Common myeloid progenitor, CD34-positive (primary cell): Measurements from ENCODE around the gene CISH.
A peak's percentile ranks its signal among the peaks of the same experiment; 100 is the strongest.

Experiments
- CTCF ChIA-PET: fragments of 350-600 bp; sonication (Branson Sonifier 250); formaldehyde crosslinking; loops from one replicate; lab custom pipeline; 2021; ENCODE audit warnings: antibody characterized with exemption; lab: Charles Lee
- POLR2A ChIA-PET: fragments of 350-600 bp; sonication (Branson Sonifier 250); formaldehyde crosslinking; loops from one replicate; lab custom pipeline; 2021; ENCODE audit warnings: antibody characterized with exemption; lab: Charles Lee
- DNase-seq, 3 donors: peaks; one replicate each; pipeline versions ENCODE4 v3.0.0 to v3.0.0-alpha.2; 2013
- H3K27ac ChIP-seq, 2 experiments: 1 replicate in 1 of 2; 2 replicates in 1 of 2; pipeline ENCODE4 v1.7.0; 2013; ENCODE audit warnings: inconsistent platforms in 2 of 2, low read length in 2 of 2, mild to moderate bottlenecking in 2 of 2, low read depth in 1 of 2, moderate library complexity in 1 of 2; ENCODE audit not compliant: severe bottlenecking in 2 of 2, insufficient read depth in 1 of 2, poor library complexity in 1 of 2
- H3K27me3 ChIP-seq, 5 experiments: replicated peaks in 2 of 5; 1 replicate in 3 of 5; 2 replicates in 2 of 5; pipeline versions ENCODE4 v1.6.1 to v1.7.0; 2013; ENCODE audit warnings: low read length in 4 of 5, mild to moderate bottlenecking in 2 of 5, moderate library complexity in 2 of 5, inconsistent platforms in 1 of 5; ENCODE audit not compliant: insufficient read depth in 5 of 5, control insufficient read depth in 4 of 5
- H3K36me3 ChIP-seq, 4 experiments: 1 replicate in 2 of 4; 2 replicates in 2 of 4; pipeline versions ENCODE4 v1.6.1 to v1.7.0; 2013; ENCODE audit warnings: low read length in 3 of 4, control low read depth in 1 of 4, mild to moderate bottlenecking in 1 of 4; ENCODE audit not compliant: control insufficient read depth in 4 of 4, insufficient read depth in 4 of 4
- H3K4me1 ChIP-seq, 4 experiments: 1 replicate in 3 of 4; 2 replicates in 1 of 4; pipeline versions ENCODE4 v1.6.1 to v1.7.1; 2013; ENCODE audit warnings: low read length in 3 of 4, mild to moderate bottlenecking in 3 of 4, control low read depth in 1 of 4, inconsistent platforms in 1 of 4, moderate library complexity in 1 of 4; ENCODE audit not compliant: control insufficient read depth in 4 of 4, insufficient read depth in 4 of 4; ENCODE audit errors: control extremely low read depth in 1 of 4
- H3K4me3 ChIP-seq, 7 experiments: 1 replicate in 4 of 7; 2 replicates in 3 of 7; pipeline versions ENCODE4 v1.5.1 to v1.7.0; 2013; ENCODE audit warnings: mild to moderate bottlenecking in 7 of 7, low read length in 6 of 7, moderate library complexity in 6 of 7, inconsistent platforms in 2 of 7, low read depth in 2 of 7, control low read depth in 1 of 7; ENCODE audit not compliant: insufficient read depth in 4 of 7, control insufficient read depth in 1 of 7; ENCODE audit errors: extremely low read depth in 1 of 7
- H3K9me3 ChIP-seq, 5 experiments: 1 replicate in 4 of 5; 2 replicates in 1 of 5; pipeline versions ENCODE4 v1.6.1 to v1.7.1; 2013; ENCODE audit warnings: low read length in 4 of 5, mild to moderate bottlenecking in 2 of 5, inconsistent platforms in 1 of 5, low read depth in 1 of 5, moderate library complexity in 1 of 5; ENCODE audit not compliant: control insufficient read depth in 4 of 5, insufficient read depth in 2 of 5; ENCODE audit errors: control extremely low read depth in 1 of 5
- WGBS: methylation state at CpG from one replicate; pipeline ENCODE4 v1.1.5; 2013; ENCODE audit not compliant: insufficient coverage; 5-methylcytosine and 5-hydroxymethylcytosine counted together

CISH gene

DNA sequence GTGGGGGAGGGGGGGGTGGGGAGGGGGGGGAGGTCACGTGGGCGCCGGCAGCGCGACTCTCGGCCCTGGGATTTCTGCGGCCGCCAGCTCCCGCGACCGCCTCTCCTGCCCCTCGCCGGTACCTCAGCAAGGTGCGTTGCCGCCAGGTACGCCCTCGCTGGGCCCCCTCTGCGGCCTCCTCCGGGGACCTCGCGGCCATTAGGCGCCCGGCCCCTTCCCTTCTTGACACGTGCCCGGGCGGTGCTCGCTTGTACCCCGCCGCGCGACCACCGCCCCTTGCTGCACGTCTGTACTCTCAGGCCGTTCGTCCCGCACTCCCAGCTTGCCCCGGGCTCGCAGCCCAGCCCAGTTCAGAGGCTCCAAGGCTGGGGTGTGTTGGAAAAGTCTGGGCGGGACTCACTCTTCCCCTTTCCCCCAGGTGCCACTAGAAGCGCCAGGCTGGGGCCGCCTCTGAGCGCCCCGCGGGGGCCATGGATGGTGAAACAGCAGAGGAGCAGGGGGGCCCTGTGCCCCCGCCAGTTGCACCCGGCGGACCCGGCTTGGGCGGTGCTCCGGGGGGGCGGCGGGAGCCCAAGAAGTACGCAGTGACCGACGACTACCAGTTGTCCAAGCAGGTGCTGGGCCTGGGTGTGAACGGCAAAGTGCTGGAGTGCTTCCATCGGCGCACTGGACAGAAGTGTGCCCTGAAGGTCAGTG, 5.7 kb upstream of the CISH start, which contains the start of gene MAPKAPK3:
MAPKAPK3 (plus strand) TSS at position 56 of the 696 bp plus-strand sequence; CDS start at position 471, 415 bp downstream.
- Histone ChIP-seq H3K4me1 (peaks cover 19 to 78% (median 76%) of the 10 kb centered on the region in 4 experiments), H3K27me3 (no peaks in the 10 kb centered on the region), H3K9me3 (no peaks in the 10 kb centered on the region), H3K27ac (peak within 1 kb of the TSS; percentile 72 to 87), H3K36me3 (peaks cover 0 to 27% (median under 1%) of the 10 kb centered on the region in 4 experiments), H3K4me3 (peak within 1 kb of the TSS; percentile 65 to 95 (median 88))
- ChIA-PET POLR2A (interaction anchor here (1.4 to 2.2 kb wide), 3 partner anchors 35 to 768 kb away, joined by 5 to 10 read pairs (median 6); partner anchors contain the start of genes HEMK1 and MANF), CTCF (interaction anchor here (0.8 to 40.1 kb wide), 26 partner anchors 12 to 1000 kb away, joined by 3 to 799 read pairs (median 4); partner anchors contain the start of genes C3orf18 and HEMK1)
- peak in 2 of 3 donors; percentile 56 to 63 for DNase-seq
- WGBS = under 1% methylated on average over 37 of the region's 58 CpGs

- 0% methylated on average over 10 of the region's 22 CpGs for WGBS
- ChIA-PET POLR2A (interaction anchor here (1.4 to 2.2 kb wide), 3 partner anchors 36 to 768 kb away, joined by 5 to 10 read pairs (median 6); partner anchors contain the start of genes HEMK1 and MANF), CTCF (interaction anchor here (0.7 to 40.1 kb wide), 30 partner anchors 9 to 1000 kb away, joined by 3 to 799 read pairs (median 4); partner anchors contain the start of genes C3orf18 and HEMK1)
- DNase-seq = peak; percentile 90 to 96 (median 96)
- Histone ChIP-seq H3K36me3 (peaks cover 0 to 22% (median 0%) of the 10 kb centered on the region in 4 experiments), H3K4me3 (peak overlapping the region; percentile 50 to 83 (median 69)), H3K9me3 (no peaks in the 10 kb centered on the region), H3K4me1 (peaks cover 19 to 76% (median 72%) of the 10 kb centered on the region in 4 experiments), H3K27ac (peak overlapping the region; percentile 25 to 38), H3K27me3 (no peaks in the 10 kb centered on the region)
Measured at GRCh38 chr3:50616770-50617095, 5.2 kb upstream of the CISH start.

DNA sequence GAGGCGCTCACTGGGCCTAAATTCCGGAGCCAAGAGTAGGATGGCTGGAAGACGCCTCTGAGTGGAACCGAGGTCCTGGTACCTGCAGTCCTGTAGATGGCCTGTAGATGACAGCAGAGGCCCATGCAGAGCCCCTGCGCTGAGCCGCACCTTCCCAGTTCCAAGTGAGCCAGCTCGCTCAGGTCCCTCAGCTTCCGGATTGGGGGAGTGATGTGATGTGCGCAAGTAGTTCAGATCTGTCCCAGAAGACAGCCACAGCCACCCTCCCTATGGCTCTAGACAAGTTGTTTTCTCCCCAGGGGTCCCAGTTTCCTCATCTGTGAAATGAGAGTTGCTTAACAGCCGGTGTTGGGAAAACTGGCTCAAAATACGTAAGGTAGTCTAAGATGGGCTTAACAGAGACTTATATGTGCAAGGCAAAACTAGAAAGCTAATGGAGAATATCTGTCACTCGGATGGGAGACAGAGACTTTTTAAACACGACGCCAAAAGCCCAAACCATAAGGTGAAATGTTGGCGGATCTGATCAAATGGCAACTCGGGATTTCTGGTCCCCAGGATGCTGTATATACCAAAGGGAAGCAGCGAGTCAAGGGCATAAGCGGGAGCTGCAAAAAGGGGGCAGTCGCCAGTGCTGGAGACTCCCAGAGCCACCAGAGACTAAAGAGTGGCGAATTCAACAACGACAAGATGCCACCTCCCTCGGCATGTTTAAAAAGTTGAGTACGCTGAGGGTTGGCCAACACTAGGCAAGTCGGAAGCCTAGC, 4.6 kb upstream of the CISH start:
- Histone ChIP-seq H3K27me3 (no peaks in the 10 kb centered on the region), H3K27ac (peak overlapping the region; percentile 25 to 38), H3K36me3 (peaks cover 0 to 20% (median 0%) of the 10 kb centered on the region in 4 experiments), H3K9me3 (no peaks in the 10 kb centered on the region), H3K4me1 (peaks cover 19 to 72% (median 68%) of the 10 kb centered on the region in 4 experiments), H3K4me3 (peak overlapping the region; percentile 50 to 83 (median 69))
- DNase-seq = peak; percentile 82 to 89 (median 87)
- ChIA-PET POLR2A (interaction anchor here (1.4 to 2.2 kb wide), 3 partner anchors 36 to 769 kb away, joined by 5 to 10 read pairs (median 6); partner anchors contain the start of genes HEMK1 and MANF), CTCF (interaction anchor here (0.7 to 40.1 kb wide), 42 partner anchors 8 to 1001 kb away, joined by 3 to 799 read pairs (median 4); partner anchors contain the start of genes C3orf18 and HEMK1)
- under 1% methylated on average over 23 of the region's 24 CpGs for WGBS

- WGBS = 100% methylated on average over 1 of the region's 1 CpG
- no peak for DNase-seq
- ChIA-PET POLR2A (no interaction called here), CTCF (interaction anchor here (0.8 to 40.1 kb wide), 26 partner anchors 10 to 820 kb away, joined by 3 to 799 read pairs (median 9); partner anchors contain the start of genes C3orf18 and HEMK1)
- Histone ChIP-seq H3K4me3 (no peak overlapping the region), H3K9me3 (no peaks in the 10 kb centered on the region), H3K27me3 (no peaks in the 10 kb centered on the region), H3K27ac (no peak overlapping the region), H3K36me3 (peaks cover 0 to 20% (median 0%) of the 10 kb centered on the region in 4 experiments), H3K4me1 (peaks cover 18 to 72% (median 67%) of the 10 kb centered on the region in 4 experiments)
Measured at GRCh38 chr3:50615190-50615589, 3.6 kb upstream of the CISH start.

- no peak for DNase-seq
- 54% methylated on average over 5 of the region's 6 CpGs for WGBS
- Histone ChIP-seq H3K4me1 (peaks cover 20 to 73% (median 70%) of the 10 kb centered on the region in 4 experiments), H3K27me3 (no peaks in the 10 kb centered on the region), H3K27ac (peak overlapping the region in 1 of 2 experiments; percentile 92), H3K4me3 (peak overlapping the region in 2 of 7 experiments; percentile 90 to 92), H3K9me3 (no peaks in the 10 kb centered on the region), H3K36me3 (peaks cover 0 to 28% (median 7%) of the 10 kb centered on the region in 4 experiments)
- POLR2A ChIA-PET = interaction anchor here (0.6 to 1.2 kb wide), 4 partner anchors 22 to 1276 kb away, joined by 3 to 5 read pairs (median 4); no protein-coding TSS in a partner anchor
- CTCF ChIA-PET = interaction anchor here (0.5 to 40.1 kb wide), 20 partner anchors 14 to 829 kb away, joined by 3 to 799 read pairs (median 4); partner anchors contain the start of genes C3orf18 and HEMK1
Measured at GRCh38 chr3:50612970-50613846, 1.6 kb upstream of the CISH start.
